ENCODE data around the gene MGAT4A. TPM values are rescaled to one million over a fixed set of nuclear protein-coding genes. Genes with fewer than 3 reads are reported as not detected.

The MGAT4A gene
- total and polyA plus RNA-seq, 2 of the 13 experiments (the other 11 are each of a cell fraction or from before 2014, with no cell fraction given): 47.2 to 90.9 TPM

DNA sequence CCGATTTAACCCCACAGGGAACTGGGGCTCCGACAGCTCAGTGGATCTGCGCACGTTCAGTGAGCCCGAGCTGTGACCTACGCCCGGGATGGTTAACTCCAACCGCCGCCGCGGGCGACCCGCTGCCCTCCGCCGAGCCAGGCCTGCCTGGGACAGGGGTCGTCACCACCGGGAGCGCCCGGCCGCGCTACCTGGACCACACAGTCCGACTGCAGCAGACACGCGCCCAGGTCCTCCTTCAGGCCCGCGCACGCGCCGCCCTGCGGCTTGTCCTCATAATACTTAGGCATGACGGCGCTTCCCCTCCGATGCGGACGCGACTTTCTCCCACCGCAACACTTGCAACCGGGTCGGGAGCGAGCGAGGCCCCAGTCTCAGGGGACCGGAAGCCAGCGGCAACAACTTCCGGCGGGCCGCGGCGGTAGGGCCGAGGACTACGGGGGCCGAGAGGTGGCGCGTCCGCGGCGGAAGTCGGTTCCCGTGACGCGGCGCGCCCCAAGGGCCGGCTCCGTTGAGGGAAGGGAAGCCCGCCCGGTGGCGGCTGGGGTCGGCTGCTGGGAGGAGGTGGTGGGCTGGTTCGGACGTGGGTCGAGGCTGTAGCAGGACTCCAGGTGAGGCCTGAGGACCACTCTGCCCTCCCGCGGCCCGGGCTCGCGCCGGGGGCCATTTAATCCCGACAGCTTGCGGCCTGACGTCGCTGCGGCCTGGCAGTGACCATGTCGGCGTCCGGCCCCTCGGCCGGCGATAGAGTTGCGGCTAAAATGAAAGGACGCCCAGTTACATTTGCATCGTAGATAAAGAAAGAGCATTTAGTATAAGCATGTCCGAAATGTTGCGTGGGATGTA lies 122.6 kb downstream of the MGAT4A start, which contains the start of the genes COA5 and UNC50 (continued):
- TF ChIP-seq ZNF333 (CRISPR knock-in tag; IDR thresholded peaks at IDR 0.05; ENCODE audit: borderline replicate concordance) (peak; percentile 90; the same call in 1 of the 2 replicates), ZNF484 (CRISPR knock-in tag; IDR thresholded peaks at IDR 0.05; ENCODE audit: borderline replicate concordance, low read depth) (no peak; the same call in 1 of the 2 replicates), SRSF9 (IDR thresholded peaks at IDR 0.05; ENCODE audit: borderline replicate concordance, insufficient read depth, low read depth, low read length, poor library complexity, severe bottlenecking) (no peak), CEBPB (IDR thresholded peaks at IDR 0.05; ENCODE audit: borderline replicate concordance, low read depth, low read length) (no peak), ZSCAN31 (CRISPR knock-in tag; IDR thresholded peaks at IDR 0.05; ENCODE audit: low read depth) (peak; percentile 99), KMT2A (CRISPR knock-in tag; IDR thresholded peaks at IDR 0.05) (peak; percentile 100), SMYD3 (CRISPR knock-in tag; IDR thresholded peaks at IDR 0.05) (peak; percentile 65; the same call in 1 of the 2 replicates), EZH2 (conservative IDR thresholded peaks at IDR 0.05; ENCODE audit: low read depth, low read length) (no peak), IKZF1 (IDR thresholded peaks at IDR 0.05) (no peak), THYN1 (CRISPR knock-in tag; IDR thresholded peaks at IDR 0.05; ENCODE audit: borderline replicate concordance, low read depth) (no peak), PRMT3 (CRISPR knock-in tag; IDR thresholded peaks at IDR 0.05; ENCODE audit: borderline replicate concordance, low read depth) (peak; percentile 34), ZNF773 (CRISPR knock-in tag; IDR thresholded peaks at IDR 0.05; ENCODE audit: borderline replicate concordance) (peak; percentile 80; the same call in 1 of the 2 replicates), ZNF7 (CRISPR knock-in tag; IDR thresholded peaks at IDR 0.05) (no peak), MAFG (CRISPR knock-in tag; IDR thresholded peaks at IDR 0.05) (no peak), ZNF513 (CRISPR knock-in tag; conservative IDR thresholded peaks at IDR 0.05) (no peak), RARA (CRISPR knock-in tag; IDR thresholded peaks at IDR 0.05) (peak; percentile 56), YEATS2 (CRISPR knock-in tag; IDR thresholded peaks at IDR 0.05; ENCODE audit: borderline replicate concordance) (peak; percentile 99), ZNF567 (CRISPR knock-in tag; IDR thresholded peaks at IDR 0.05; ENCODE audit: borderline replicate concordance) (peak; percentile 89; the same call in 1 of the 2 replicates), ZC3H4 (CRISPR knock-in tag; IDR thresholded peaks at IDR 0.05; ENCODE audit: borderline replicate concordance) (peak; percentile 22; the same call in 1 of the 2 replicates), IRF9 (CRISPR knock-in tag; IDR thresholded peaks at IDR 0.05; ENCODE audit: borderline replicate concordance) (peak; percentile 95)
- TF ChIP-seq, protein P1, sequence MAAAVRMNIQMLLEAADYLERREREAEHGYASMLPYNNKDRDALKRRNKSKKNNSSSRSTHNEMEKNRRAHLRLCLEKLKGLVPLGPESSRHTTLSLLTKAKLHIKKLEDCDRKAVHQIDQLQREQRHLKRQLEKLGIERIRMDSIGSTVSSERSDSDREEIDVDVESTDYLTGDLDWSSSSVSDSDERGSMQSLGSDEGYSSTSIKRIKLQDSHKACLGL (CRISPR knock-in tag; IDR thresholded peaks at IDR 0.05): peak; percentile 90
- TF ChIP-seq, protein P2, sequence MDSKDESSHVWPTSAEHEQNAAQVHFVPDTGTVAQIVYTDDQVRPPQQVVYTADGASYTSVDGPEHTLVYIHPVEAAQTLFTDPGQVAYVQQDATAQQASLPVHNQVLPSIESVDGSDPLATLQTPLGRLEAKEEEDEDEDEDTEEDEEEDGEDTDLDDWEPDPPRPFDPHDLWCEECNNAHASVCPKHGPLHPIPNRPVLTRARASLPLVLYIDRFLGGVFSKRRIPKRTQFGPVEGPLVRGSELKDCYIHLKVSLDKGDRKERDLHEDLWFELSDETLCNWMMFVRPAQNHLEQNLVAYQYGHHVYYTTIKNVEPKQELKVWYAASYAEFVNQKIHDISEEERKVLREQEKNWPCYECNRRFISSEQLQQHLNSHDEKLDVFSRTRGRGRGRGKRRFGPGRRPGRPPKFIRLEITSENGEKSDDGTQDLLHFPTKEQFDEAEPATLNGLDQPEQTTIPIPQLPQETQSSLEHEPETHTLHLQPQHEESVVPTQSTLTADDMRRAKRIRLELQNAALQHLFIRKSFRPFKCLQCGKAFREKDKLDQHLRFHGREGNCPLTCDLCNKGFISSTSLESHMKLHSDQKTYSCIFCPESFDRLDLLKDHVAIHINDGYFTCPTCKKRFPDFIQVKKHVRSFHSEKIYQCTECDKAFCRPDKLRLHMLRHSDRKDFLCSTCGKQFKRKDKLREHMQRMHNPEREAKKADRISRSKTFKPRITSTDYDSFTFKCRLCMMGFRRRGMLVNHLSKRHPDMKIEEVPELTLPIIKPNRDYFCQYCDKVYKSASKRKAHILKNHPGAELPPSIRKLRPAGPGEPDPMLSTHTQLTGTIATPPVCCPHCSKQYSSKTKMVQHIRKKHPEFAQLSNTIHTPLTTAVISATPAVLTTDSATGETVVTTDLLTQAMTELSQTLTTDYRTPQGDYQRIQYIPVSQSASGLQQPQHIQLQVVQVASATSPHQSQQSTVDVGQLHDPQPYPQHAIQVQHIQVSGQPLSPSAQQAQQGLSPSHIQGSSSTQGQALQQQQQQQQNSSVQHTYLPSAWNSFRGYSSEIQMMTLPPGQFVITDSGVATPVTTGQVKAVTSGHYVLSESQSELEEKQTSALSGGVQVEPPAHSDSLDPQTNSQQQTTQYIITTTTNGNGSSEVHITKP (CRISPR knock-in tag; IDR thresholded peaks at IDR 0.05; ENCODE audit: low read depth): no peak; the same call in 1 of the 2 replicates
